Mesendoderm (in vitro differentiated cells): ENCODE results near the gene RUBCNL.

ENCODE experiments used
- DNase-seq: peaks from one replicate; pipeline ENCODE4 v3.0.0; 2013
- H2AK5ac ChIP-seq: 2 replicates; pipeline ENCODE4 v1.6.1; 2013; ENCODE audit warnings: low read length, inconsistent platforms
- H2BK120ac ChIP-seq: 2 replicates; pipeline ENCODE4 v1.6.1; 2013; ENCODE audit warnings: low read depth, mild to moderate bottlenecking, low read length, moderate library complexity, mixed read lengths
- H2BK15ac ChIP-seq: replicated peaks from 2 replicates; pipeline ENCODE4 v1.6.1; 2013; ENCODE audit warnings: low read depth, mild to moderate bottlenecking, moderate library complexity
- H2BK5ac ChIP-seq: 2 replicates; pipeline ENCODE4 v1.6.1; 2013; ENCODE audit warnings: low read length, inconsistent platforms
- H3K18ac ChIP-seq: 2 replicates; pipeline ENCODE4 v1.6.1; 2013; ENCODE audit warnings: mild to moderate bottlenecking, low read length, mixed read lengths
- H3K23ac ChIP-seq: one replicate; pipeline ENCODE4 v1.6.1; 2013; ENCODE audit warnings: low read length
- H3K27ac ChIP-seq: 2 replicates; pipeline ENCODE4 v1.5.1; 2013; ENCODE audit warnings: low read depth, mild to moderate bottlenecking, inconsistent platforms, low read length, moderate library complexity
- H3K27me3 ChIP-seq: 2 replicates; pipeline ENCODE4 v1.6.1; 2013; ENCODE audit warnings: low read length, control low read depth, mild to moderate bottlenecking, inconsistent platforms; ENCODE audit not compliant: insufficient read depth, poor library complexity
- H3K36me3 ChIP-seq: 2 replicates; pipeline ENCODE4 v1.6.1; 2013; ENCODE audit warnings: low read length, inconsistent platforms; ENCODE audit not compliant: control insufficient read depth, insufficient read depth
- H3K4ac ChIP-seq: one replicate; pipeline ENCODE4 v1.6.1; 2013; ENCODE audit warnings: low read depth, mild to moderate bottlenecking, low read length, moderate library complexity
- H3K4me1 ChIP-seq: 2 replicates; pipeline ENCODE4 v1.6.1; 2013; ENCODE audit warnings: low read depth, low read length, inconsistent platforms; ENCODE audit not compliant: control insufficient read depth
- H3K4me2 ChIP-seq: 2 replicates; pipeline ENCODE4 v1.6.1; 2013; ENCODE audit warnings: low read length
- H3K4me3 ChIP-seq: 2 replicates; pipeline ENCODE4 v1.5.1; 2013; ENCODE audit warnings: mild to moderate bottlenecking, low read length
- H3K56ac ChIP-seq: one replicate; pipeline ENCODE4 v1.6.1; 2013; ENCODE audit warnings: low read length
- H3K79me1 ChIP-seq: 2 replicates; pipeline ENCODE4 v1.6.1; 2013; ENCODE audit warnings: low read length, inconsistent platforms
- H3K79me2 ChIP-seq: 2 replicates; pipeline ENCODE4 v1.6.1; 2013; ENCODE audit warnings: mild to moderate bottlenecking, low read length; ENCODE audit not compliant: control insufficient read depth, insufficient read depth
- H3K9ac ChIP-seq: 2 replicates; pipeline ENCODE4 v1.6.1; 2013; ENCODE audit warnings: low read length, inconsistent platforms
- H4K5ac ChIP-seq: one replicate; pipeline ENCODE4 v1.6.1; 2013; ENCODE audit warnings: low read length
- H4K8ac ChIP-seq: one replicate; pipeline ENCODE4 v1.6.1; 2013; ENCODE audit warnings: low read depth, mild to moderate bottlenecking, control low read depth, low read length, moderate library complexity
- WGBS: extraction: QIAGEN DNeasy Blood & Tissue Kit; methylation state at CpG from one replicate; pipeline ENCODE4 v1.1.7; 2013; ENCODE audit warnings: low lambda C conversion rate, missing lambda C conversion rate; ENCODE audit not compliant: insufficient coverage; ENCODE audit errors: extremely low coverage; 5-methylcytosine and 5-hydroxymethylcytosine counted together

RUBCNL gene

DNA sequence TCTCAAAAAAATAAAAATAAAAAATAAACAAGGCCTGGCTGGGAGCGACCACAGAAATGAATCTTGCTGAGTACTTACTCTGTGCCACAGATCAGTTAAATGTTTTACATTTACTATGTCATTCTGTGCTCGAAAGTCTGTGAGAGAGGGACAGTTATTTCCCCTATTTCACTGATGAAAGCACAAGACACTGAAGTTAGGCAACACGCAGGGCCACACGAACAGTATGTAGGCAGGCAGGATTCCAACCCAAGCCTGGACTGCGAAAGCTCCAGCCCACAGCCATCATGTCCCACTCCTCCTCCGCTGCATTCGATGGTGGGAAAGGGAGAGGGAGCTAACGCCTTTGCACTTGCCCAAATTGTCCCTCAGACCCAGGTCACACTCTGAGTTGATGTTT, 34.2 kb downstream of the RUBCNL start:
- no peak overlapping the region for H3K4ac ChIP-seq
- no peak overlapping the region for H3K23ac ChIP-seq
- no peaks in the 10 kb centered on the region for H3K27me3 ChIP-seq
- no peaks in the 10 kb centered on the region for H3K79me1 ChIP-seq
- H3K4me2 ChIP-seq = no peak overlapping the region
- H3K56ac ChIP-seq = no peak overlapping the region
- no peak overlapping the region for H2AK5ac ChIP-seq
- H3K4me1 ChIP-seq = no peaks in the 10 kb centered on the region
- H3K4me3 ChIP-seq = no peak overlapping the region
- no peak overlapping the region for H4K5ac ChIP-seq
- H3K9ac ChIP-seq = no peak overlapping the region
- no peak overlapping the region for H3K18ac ChIP-seq
- no peak overlapping the region for H4K8ac ChIP-seq
- no peak for DNase-seq
- no peak overlapping the region for H3K27ac ChIP-seq
- no peak overlapping the region for H2BK15ac ChIP-seq
- H2BK5ac ChIP-seq = no peak overlapping the region
- no CpG with 5 or more reads among the region's 8 CpGs for WGBS
- H2BK120ac ChIP-seq = no peak overlapping the region
- no peaks in the 10 kb centered on the region for H3K79me2 ChIP-seq
- H3K36me3 ChIP-seq = no peaks in the 10 kb centered on the region

DNA sequence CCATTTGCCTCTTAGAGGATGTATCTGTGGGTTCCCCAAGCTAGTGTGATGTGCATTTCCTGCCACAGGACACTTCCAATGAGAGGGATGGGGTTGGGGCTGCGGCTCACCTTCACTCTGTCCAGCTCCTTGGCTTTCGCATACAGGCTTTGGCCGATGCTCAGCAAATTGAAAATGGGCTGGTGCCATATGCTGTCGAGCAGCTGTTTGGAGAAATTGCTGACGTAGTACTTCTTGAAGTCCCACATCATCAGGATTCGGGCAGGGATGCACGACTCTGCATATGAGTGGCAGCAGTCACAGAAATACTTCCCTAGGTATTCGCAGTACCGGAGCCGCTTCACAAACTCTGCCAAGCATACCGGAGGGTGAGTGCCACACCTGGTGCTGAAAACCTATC, 37.0 kb downstream of the RUBCNL start:
- Histone ChIP-seq H3K4ac (no peak overlapping the region), H2BK15ac (no peak overlapping the region), H3K23ac (no peak overlapping the region), H4K8ac (no peak overlapping the region), H2BK120ac (no peak overlapping the region), H3K27ac (no peak overlapping the region), H3K18ac (no peak overlapping the region), H4K5ac (no peak overlapping the region), H2AK5ac (no peak overlapping the region), H3K27me3 (no peaks in the 10 kb centered on the region), H3K56ac (no peak overlapping the region), H3K79me1 (no peaks in the 10 kb centered on the region), H3K9ac (no peak overlapping the region), H3K36me3 (no peaks in the 10 kb centered on the region), H3K4me2 (no peak overlapping the region), H3K4me1 (no peaks in the 10 kb centered on the region), H3K79me2 (no peaks in the 10 kb centered on the region), H3K4me3 (no peak overlapping the region), H2BK5ac (no peak overlapping the region)
- WGBS = no CpG with 5 or more reads among the region's 11 CpGs
- DNase-seq = no peak

DNA sequence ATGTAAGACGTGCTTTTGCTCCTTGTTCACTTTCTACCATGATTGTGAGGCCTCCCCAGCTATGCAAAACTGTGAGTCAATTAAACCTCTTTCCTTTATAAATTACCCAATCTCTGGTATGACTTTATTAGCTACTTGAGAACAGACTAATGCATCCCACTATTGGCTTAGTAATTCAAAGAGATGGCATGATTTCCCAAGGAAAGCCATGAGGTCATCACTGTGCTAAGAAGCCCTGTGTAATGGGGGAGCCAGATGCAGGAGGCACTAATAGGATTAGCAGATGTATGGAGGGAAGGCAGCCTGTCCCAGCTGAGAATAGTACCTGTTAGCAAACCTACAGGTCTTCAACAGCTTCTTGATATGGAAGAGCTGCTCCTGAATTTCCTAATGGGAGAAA, 38.1 kb downstream of the RUBCNL start:
- H2BK15ac ChIP-seq = no peak overlapping the region
- H2BK5ac ChIP-seq = no peak overlapping the region
- H3K4me2 ChIP-seq = no peak overlapping the region
- H4K5ac ChIP-seq = no peak overlapping the region
- H3K79me2 ChIP-seq = no peaks in the 10 kb centered on the region
- H3K36me3 ChIP-seq = no peaks in the 10 kb centered on the region
- H2BK120ac ChIP-seq = no peak overlapping the region
- no peak overlapping the region for H3K4ac ChIP-seq
- no peak overlapping the region for H2AK5ac ChIP-seq
- no peak overlapping the region for H3K56ac ChIP-seq
- no peak overlapping the region for H3K9ac ChIP-seq
- no peak overlapping the region for H4K8ac ChIP-seq
- no peak overlapping the region for H3K4me3 ChIP-seq
- WGBS = no CpG with 5 or more reads among the region's 1 CpG
- H3K18ac ChIP-seq = no peak overlapping the region
- no peak overlapping the region for H3K23ac ChIP-seq
- H3K27me3 ChIP-seq = no peaks in the 10 kb centered on the region
- H3K4me1 ChIP-seq = no peaks in the 10 kb centered on the region
- H3K27ac ChIP-seq = no peak overlapping the region
- H3K79me1 ChIP-seq = no peaks in the 10 kb centered on the region
- no peak for DNase-seq

DNA sequence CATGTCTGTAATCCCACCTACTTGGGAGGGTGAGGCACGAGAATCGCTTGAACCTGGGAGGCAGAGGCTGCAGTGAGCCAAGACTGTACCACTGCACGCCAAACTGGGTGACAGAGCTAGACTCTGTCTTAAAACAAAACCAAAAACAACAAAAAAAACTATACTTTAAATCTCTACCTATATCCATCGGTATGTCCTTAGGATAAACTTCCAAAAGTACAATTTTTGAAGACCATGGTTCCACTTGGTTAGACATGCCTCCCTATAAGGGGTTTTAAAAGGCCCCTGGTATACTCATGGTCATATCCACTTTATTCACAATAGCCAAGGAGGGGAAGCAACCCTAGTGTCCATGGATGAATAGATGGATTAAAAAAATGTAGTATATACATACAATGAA, 39.8 kb downstream of the RUBCNL start:
- no peak for DNase-seq
- Histone ChIP-seq H2BK120ac (no peak overlapping the region), H3K79me2 (no peaks in the 10 kb centered on the region), H3K27me3 (no peaks in the 10 kb centered on the region), H3K23ac (no peak overlapping the region), H3K56ac (no peak overlapping the region), H3K9ac (no peak overlapping the region), H3K27ac (no peak overlapping the region), H3K18ac (no peak overlapping the region), H2BK5ac (no peak overlapping the region), H3K4ac (no peak overlapping the region), H3K4me2 (no peak overlapping the region), H3K79me1 (no peaks in the 10 kb centered on the region), H2AK5ac (no peak overlapping the region), H3K4me1 (no peaks in the 10 kb centered on the region), H3K36me3 (no peaks in the 10 kb centered on the region), H4K8ac (no peak overlapping the region), H2BK15ac (no peak overlapping the region), H3K4me3 (no peak overlapping the region), H4K5ac (no peak overlapping the region)
- WGBS = 100% methylated on average over 1 of the region's 4 CpGs

DNA sequence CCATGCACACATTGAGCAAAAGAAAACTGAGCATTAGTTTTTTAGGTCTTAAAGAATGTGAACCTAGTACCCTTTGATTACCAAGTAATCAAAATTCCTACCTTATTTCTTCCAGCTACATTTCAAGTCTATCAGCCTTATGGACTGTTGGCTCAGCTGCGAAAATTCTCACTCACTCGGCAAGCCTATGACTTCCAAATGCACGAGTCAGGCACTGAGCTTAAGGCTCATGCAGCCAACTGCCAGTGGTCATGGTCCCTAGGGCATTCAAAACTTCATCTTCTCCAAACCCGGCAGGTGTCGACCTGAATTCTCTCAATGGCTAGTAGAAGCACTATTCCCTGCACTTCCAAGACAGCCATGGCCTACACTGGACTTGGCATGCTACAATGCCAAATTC, 41.2 kb downstream of the RUBCNL start:
- Histone ChIP-seq H4K8ac (no peak overlapping the region), H3K4ac (no peak overlapping the region), H3K23ac (no peak overlapping the region), H3K4me2 (no peak overlapping the region), H3K18ac (no peak overlapping the region), H3K4me3 (no peak overlapping the region), H3K9ac (no peak overlapping the region), H2BK120ac (no peak overlapping the region), H3K79me1 (no peaks in the 10 kb centered on the region), H2AK5ac (no peak overlapping the region), H2BK5ac (no peak overlapping the region), H3K79me2 (no peaks in the 10 kb centered on the region), H3K27ac (no peak overlapping the region), H3K56ac (no peak overlapping the region), H3K36me3 (no peaks in the 10 kb centered on the region), H2BK15ac (no peak overlapping the region), H4K5ac (no peak overlapping the region), H3K27me3 (no peaks in the 10 kb centered on the region), H3K4me1 (no peaks in the 10 kb centered on the region)
- no peak for DNase-seq
- WGBS = no CpG with 5 or more reads among the region's 5 CpGs

DNA sequence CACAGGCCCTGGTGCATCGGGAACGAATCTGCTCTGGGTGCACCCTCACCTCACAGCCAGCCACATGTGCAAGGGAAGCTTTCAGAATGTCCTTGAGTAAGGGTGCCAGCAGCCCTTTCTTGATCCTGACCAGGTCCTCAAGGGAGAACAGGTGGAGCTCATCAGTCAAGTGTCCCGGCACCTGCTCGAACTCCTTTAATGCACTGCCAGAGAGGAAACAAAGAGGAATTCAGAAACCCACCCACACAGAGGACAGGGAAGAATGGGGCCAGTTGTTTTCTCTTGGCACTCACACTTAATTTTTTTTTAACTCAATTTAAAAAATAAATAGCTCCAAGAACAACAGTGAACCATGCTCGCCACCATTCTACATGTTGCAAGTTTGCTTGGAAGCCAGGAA, 41.7 kb downstream of the RUBCNL start:
- H3K36me3 ChIP-seq = no peaks in the 10 kb centered on the region
- H3K4me2 ChIP-seq = no peak overlapping the region
- no peak overlapping the region for H3K56ac ChIP-seq
- no peak overlapping the region for H3K4me3 ChIP-seq
- no peak overlapping the region for H2BK5ac ChIP-seq
- no CpG with 5 or more reads among the region's 5 CpGs for WGBS
- no peak overlapping the region for H3K9ac ChIP-seq
- no peaks in the 10 kb centered on the region for H3K4me1 ChIP-seq
- DNase-seq = no peak
- no peak overlapping the region for H2AK5ac ChIP-seq
- H4K5ac ChIP-seq = no peak overlapping the region
- no peaks in the 10 kb centered on the region for H3K27me3 ChIP-seq
- H2BK15ac ChIP-seq = no peak overlapping the region
- H3K4ac ChIP-seq = no peak overlapping the region
- no peak overlapping the region for H3K18ac ChIP-seq
- no peak overlapping the region for H3K23ac ChIP-seq
- H3K27ac ChIP-seq = no peak overlapping the region
- no peaks in the 10 kb centered on the region for H3K79me1 ChIP-seq
- no peaks in the 10 kb centered on the region for H3K79me2 ChIP-seq
- H2BK120ac ChIP-seq = no peak overlapping the region
- no peak overlapping the region for H4K8ac ChIP-seq
